ENCODE measurements around the gene SEMA3C.
"Not testable (repeated sequence)": the region's sequence is repeated elsewhere in the genome, so short reads cannot be mapped to it uniquely, and the experiment has no call there.

SEMA3C gene

GRCh38 chr7:80926955-80927354 is 8.1 kb upstream of the SEMA3C start:
- DNase-seq (ENCODE audit: low read depth in 3 of 3), result not testable (repeated sequence)

DNA sequence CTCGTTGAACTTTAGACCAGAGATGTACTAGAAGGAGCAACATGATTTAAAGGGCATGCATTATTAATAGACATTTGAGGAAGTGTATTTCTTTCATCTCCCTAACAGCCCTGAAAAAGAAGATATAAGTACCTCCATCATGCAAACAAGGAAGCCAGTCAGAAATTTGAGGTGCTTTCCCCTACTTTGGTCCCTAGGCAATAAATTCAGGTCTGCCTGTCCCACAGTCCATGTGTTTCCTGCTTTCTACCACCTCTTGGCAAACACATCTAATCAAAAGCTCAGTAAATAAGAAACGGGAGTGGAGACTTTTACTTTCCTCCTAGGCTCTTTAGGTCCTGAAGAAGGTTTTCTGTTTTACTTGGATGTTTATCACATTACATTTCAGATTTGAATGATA is 5.2 kb upstream of the SEMA3C start:
- DNase-seq (ENCODE audit: low read depth in 3 of 3), result no peak

- DNase-seq (ENCODE audit: low read depth in 3 of 3), result no peak
Observed at GRCh38 chr7:80923211-80923612, 4.4 kb upstream of the SEMA3C start.

GRCh38 chr7:80922253-80923049 is 3.6 kb upstream of the SEMA3C start:
- DNase-seq (ENCODE audit: low read depth in 3 of 3), result no peak

- DNase-seq (ENCODE audit: low read depth in 3 of 3), result no peak
Observed at GRCh38 chr7:80921130-80921529, 2.3 kb upstream of the SEMA3C start.

DNA sequence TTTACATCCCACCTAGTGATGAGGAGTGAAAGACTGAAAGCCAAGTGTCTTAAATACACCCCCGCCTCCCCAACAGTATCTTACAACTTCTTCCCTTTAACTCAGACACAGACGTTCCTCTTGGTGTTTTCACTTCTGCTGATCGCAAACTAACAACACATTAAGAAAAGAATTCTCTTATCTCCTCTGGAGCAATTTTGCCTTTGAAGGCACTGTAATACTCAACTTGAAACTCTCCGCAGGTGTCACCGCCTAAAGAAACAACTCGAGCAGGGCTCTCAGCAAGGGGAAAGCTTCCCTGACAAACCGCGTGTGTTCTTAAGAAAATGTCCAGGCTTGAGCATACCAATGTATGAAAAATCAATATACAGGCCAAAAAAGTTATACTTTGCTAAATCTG is 452 bp downstream of the SEMA3C start:
- no peak for DNase-seq (ENCODE audit: low read depth in 3 of 3)

DNA sequence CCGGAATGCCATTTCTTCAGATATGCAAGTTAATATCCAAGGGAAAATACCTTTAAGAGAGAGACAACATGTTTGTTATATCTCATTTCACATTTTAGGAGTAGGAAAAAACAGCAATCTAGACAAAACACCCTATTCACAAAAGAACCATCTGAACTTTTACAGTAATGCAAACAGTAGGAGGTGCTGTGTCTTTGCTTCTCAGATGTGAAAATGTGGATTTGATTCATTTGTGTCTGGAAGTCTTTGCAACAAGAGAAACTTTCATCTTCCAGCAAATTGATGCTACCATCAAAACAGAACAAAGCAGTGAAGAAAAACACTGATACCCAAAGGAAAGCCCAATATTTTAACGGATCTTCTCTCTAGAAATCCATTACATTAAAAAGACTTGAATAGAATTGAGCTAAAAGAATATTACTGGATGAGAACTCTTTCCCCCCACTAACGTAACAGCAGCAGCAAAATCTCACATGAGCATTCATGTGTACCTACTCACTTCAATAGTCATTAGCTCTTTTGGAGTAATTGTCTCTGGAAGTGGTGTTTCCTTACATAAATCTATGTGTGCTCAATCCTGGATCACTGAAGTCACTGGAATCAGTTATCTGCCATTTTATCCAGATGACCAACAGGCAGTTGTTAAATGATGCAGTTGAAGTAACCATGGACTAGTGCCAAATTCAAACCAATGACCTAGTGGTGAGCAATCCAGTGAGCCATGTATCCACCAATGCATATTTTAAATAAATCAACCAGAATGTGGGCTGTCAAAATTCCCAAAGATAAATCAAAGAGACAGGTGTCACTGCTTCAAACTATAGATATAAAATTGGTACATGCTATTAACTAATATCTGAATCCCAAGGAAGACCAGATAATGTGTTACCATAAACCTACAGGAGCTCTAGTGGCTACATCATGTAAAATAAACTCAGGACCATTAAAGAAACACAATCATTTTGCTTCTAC is 1.8 kb downstream of the SEMA3C start:
- DNase-seq (ENCODE audit: low read depth in 3 of 3), result no peak

DNA sequence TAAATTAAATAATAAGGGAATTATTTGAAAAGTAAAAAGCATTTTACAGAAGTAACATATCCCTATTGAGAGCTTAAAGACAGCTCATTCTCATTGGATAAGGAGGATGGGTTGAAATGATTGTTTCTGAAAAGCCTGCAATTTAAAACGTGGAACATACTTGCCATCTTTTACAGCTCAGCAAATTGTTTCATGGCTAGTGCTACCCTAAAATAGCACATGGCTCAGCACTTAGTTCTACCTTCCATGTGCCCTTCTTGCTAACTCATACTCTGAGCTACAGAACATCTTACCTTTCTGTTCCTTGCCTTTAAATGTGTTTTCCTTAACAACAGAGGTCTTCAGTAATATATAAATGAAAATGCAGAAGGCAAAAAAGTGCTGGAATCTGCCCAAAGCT is 8.6 kb downstream of the SEMA3C start:
- DNase-seq (ENCODE audit: low read depth in 3 of 3), result no peak

- no peak for DNase-seq (ENCODE audit: low read depth in 3 of 3)
Observed at GRCh38 chr7:80908360-80908797, 10.5 kb downstream of the SEMA3C start.

- DNase-seq (ENCODE audit: low read depth in 3 of 3), result no peak
Observed at GRCh38 chr7:80907612-80908011, 11.2 kb downstream of the SEMA3C start.

DNA sequence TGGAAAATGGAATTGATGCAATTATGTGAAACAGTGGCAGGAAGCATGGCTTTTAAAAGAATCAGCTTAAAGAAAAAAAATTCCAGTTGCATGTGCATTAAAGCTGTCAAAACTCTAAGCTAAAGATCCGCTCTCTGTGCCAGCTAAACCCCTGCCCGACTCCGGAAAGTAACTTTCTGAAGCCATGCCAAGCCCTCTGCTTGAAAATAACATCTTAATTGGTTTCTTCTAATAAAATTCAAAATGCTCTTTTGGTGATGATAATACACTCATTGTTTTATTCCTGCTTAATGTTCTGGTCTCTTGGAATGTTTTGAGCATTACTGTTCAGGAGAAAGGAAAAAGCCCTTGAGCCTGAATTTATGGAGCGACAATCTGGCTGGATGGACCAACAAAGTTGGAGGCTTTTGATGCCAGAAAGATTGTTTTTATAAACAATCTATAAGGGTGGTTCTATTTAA is 11.7 kb downstream of the SEMA3C start:
- DNase-seq (ENCODE audit: low read depth in 3 of 3), result no peak

DNA sequence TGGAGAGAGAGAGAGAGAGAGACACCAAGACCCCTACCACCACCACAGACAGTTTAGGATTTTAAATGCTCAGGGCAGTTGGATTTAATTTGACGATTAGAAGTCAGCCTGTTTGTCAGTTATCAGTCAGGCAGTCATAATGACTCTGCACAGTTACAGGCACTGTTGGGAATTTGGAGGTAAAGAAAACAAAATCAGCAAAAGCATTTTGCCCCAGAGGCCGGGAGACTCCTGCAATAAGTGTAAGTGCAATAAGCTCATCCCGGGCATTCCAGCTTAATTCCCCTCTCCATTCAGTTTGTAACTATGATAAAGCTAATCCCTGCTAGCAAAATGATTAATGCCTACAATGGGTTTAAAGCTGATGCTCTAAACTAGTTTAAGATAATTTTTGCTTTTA is 13.5 kb downstream of the SEMA3C start:
- no peak for DNase-seq (ENCODE audit: low read depth in 3 of 3)

- DNase-seq (ENCODE audit: low read depth in 3 of 3), result no peak
Observed at GRCh38 chr7:80902716-80903308, 16.0 kb downstream of the SEMA3C start.

GRCh38 chr7:80902019-80902418 is 16.8 kb downstream of the SEMA3C start:
- DNase-seq (ENCODE audit: low read depth in 3 of 3), result no peak

DNA sequence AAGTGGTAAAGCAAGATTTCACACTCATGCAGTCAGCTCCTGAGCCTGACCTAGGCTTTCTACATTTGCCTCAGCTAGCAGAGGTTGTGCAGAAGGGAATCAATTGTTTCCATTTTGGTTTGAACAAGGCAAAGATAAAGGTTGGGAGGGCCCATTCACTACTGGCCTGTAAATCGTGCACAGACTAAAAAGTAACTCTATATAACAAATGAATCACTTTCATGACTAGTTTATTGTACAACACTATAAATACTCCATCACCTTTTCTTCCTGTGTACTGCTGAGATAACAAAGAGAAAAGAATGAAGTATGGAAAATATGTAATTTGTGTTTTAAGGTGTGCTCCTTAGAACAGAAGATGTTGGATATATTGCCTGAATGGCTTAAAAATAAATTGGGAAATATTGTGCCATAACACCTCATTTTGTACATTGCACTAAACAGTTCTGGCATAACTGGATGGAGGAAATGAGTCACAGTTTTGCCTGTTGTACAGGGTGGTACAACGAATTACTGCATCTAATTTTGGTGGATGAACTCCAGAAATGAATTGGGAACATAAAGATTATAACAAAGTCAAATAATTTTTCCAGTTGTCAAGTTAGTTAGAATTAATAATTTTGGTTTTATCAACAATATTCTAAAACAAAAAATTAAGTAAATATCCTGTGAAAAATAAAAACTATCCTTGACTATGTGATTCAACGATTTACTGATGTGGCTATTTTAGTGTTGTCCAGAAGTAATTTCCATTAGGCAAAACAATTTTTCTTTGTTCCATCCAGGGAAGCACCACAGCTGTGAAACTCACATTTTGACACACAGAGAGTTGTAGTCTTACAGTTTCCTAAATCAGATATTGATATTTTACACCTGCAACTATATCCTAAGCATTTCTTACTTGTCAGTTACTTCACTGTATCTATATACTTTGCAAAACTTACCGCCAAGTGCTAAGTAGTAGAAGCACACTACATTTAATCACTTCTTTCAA is 18.0 kb downstream of the SEMA3C start:
- no peak for DNase-seq (ENCODE audit: low read depth in 3 of 3)

- DNase-seq (ENCODE audit: low read depth in 3 of 3), result no peak
Observed at GRCh38 chr7:80896906-80897598, 21.8 kb downstream of the SEMA3C start.

DNA sequence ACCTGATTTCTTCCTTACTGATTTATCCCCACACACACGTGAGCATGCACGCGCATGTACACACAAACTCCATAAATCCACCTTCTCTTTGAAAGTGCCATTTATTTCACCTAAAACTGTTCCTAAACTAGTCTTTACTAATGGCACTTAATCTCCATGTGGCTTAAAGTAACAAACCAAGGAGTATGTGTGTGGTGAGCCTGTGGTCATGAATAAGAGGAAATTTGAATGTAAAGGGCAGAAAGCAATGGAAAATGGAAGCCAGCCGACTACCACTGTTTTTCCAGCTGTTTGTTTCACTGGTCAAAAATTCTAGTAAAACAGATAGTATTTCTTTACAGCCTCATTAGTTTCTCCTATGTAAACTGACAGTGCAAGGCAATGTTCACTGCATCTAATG is 23.8 kb downstream of the SEMA3C start:
- no peak for DNase-seq (ENCODE audit: low read depth in 3 of 3)

DNA sequence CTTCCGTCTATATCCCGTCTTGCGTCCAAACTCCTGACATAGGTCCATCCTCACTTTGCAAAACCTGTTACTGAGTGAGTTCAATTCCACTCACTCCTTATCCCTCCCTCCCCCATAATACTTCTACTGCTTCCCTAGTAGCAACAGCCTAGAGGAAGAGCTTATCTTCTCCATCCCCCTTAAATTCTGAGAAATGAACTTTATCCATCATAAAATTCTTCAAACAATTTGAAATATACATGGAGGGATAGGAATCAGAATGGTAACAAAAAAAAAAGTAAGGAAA is 27.6 kb downstream of the SEMA3C start:
- DNase-seq (ENCODE audit: low read depth in 3 of 3), result no peak

GRCh38 chr7:80890426-80891258 is 28.2 kb downstream of the SEMA3C start:
- no peak for DNase-seq (ENCODE audit: low read depth in 3 of 3)

DNA sequence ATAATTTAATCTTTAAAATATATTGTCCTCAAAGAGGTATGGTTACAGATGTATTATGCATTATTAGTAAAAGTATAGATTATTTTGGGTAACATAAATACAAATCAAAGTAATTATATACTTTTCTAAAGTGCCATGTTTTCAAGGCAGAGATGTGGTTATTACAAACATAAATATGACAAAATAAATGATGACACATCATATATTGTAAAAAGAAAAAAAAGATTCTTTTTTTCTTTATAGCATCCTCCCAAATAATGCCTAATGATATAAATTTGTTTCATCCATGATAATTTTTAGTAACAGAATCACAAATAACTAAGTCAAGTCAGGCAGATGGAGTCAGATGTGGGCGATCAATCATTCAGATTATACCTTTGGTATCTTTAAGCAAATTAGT is 29.3 kb downstream of the SEMA3C start:
- DNase-seq (ENCODE audit: low read depth in 3 of 3), result no peak
